ENCODE data around the gene FCHO2.

DNA sequence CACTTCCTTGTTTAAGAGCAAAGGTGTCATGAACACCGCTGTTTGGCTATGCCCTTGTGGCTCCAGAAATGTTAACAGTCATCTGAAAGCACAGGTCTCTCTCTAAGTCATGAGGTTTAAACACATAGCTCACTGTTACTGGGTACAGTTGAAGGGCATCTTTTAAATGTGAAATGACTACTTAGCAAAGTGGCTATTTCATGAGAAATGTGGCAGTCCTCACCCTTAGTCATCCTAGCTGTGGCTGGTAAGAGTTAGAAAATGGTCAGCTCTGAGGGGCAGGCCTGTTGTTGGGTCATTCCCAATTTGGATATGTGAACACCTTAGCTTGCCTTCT is 140.4 kb downstream of the FCHO2 start:
- TF ChIP-seq, protein P1, sequence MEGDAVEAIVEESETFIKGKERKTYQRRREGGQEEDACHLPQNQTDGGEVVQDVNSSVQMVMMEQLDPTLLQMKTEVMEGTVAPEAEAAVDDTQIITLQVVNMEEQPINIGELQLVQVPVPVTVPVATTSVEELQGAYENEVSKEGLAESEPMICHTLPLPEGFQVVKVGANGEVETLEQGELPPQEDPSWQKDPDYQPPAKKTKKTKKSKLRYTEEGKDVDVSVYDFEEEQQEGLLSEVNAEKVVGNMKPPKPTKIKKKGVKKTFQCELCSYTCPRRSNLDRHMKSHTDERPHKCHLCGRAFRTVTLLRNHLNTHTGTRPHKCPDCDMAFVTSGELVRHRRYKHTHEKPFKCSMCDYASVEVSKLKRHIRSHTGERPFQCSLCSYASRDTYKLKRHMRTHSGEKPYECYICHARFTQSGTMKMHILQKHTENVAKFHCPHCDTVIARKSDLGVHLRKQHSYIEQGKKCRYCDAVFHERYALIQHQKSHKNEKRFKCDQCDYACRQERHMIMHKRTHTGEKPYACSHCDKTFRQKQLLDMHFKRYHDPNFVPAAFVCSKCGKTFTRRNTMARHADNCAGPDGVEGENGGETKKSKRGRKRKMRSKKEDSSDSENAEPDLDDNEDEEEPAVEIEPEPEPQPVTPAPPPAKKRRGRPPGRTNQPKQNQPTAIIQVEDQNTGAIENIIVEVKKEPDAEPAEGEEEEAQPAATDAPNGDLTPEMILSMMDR (conservative IDR thresholded peaks at IDR 0.05 in 1 of 2, IDR thresholded peaks at IDR 0.05 in 1 of 2; ENCODE audit: extremely low read depth in 1 of 2, insufficient read depth in 1 of 2, low read depth in 1 of 2, low read length in 2 of 2): no peak
- no peak for TF ChIP-seq EZH2 (IDR thresholded peaks at IDR 0.05; ENCODE audit: borderline replicate concordance, low read length)

Measured in mammary epithelial cell (primary cell).